ENCODE results near the gene GAS6. TPM values are rescaled to one million over a fixed set of nuclear protein-coding genes. Genes with fewer than 3 reads are reported as not detected.

Gene GAS6
- total and polyA plus RNA-seq, 9 of the 15 experiments (the other 6 are each of a cell fraction or from before 2014, with no cell fraction given), result 0.14 to 9.7 (median 4.7) TPM; not detected in 1

- CTCF ChIA-PET (ENCODE audit: low intra/inter-chr PET ratio), result no interaction called here
- in situ Hi-C loops (cut with MboI) (no loop called here), intact Hi-C loops (cut with micrococcal nuclease) (no loop called here)
- 67% methylated on average over 17 of the region's 23 CpGs for WGBS (ENCODE audit: insufficient coverage, low coverage, missing lambda C conversion rate)
- no peak for ATAC-seq
- H4K20me1 ChIP-seq (replicated peaks; ENCODE audit: control insufficient read depth, insufficient read depth, low read length), result no peaks in the 10 kb centered on the region
- H3K79me2 ChIP-seq (ENCODE audit: control insufficient read depth, insufficient read depth, low read length), result peaks cover 11% of the 10 kb centered on the region; the same call in 2 of the 3 replicates
- H3K9me1 ChIP-seq (ENCODE audit: control insufficient read depth, insufficient read depth, low read length), result no peaks in the 10 kb centered on the region
- BruUV-seq (replicated peaks), result no TSS peak
- FAIRE-seq, result no peak
- no peaks in the 10 kb centered on the region for H3K27me3 ChIP-seq (ENCODE audit: control insufficient read depth in 2 of 2, insufficient read depth in 2 of 2, low read length in 2 of 2)
- no peak overlapping the region for H3K4me2 ChIP-seq (ENCODE audit: insufficient read depth, low read length)
- H3K9ac ChIP-seq (ENCODE audit: insufficient read depth in 1 of 2, low read depth in 2 of 2, low read length in 2 of 2), result peak overlapping the region in 1 of 2 experiments; percentile 76; a peak in 1 of 4 replicates
- H3K4me1 ChIP-seq (replicated peaks in 1 of 2; ENCODE audit: control insufficient read depth in 2 of 2, insufficient read depth in 2 of 2, low read length in 2 of 2), result peaks cover 24 to 51% of the 10 kb centered on the region in 2 experiments
- POLR2A ChIA-PET, result interaction anchor here (0.6 kb wide), 1 partner anchor 10 kb away, joined by 4 read pairs; no protein-coding TSS in a partner anchor
- TF ChIP-seq ATF4 (CRISPR knock-in tag; IDR thresholded peaks at IDR 0.05) (no peak), ZKSCAN1 (IDR thresholded peaks at IDR 0.05; ENCODE audit: low read depth, low read length) (no peak), CCAR2 (IDR thresholded peaks at IDR 0.05; ENCODE audit: low read depth, low read length) (no peak), ZNF780A (CRISPR knock-in tag; IDR thresholded peaks at IDR 0.05) (no peak), MCM2 (IDR thresholded peaks at IDR 0.05; ENCODE audit: low read depth) (no peak), ETS2 (tag; IDR thresholded peaks at IDR 0.05; ENCODE audit: borderline replicate concordance, poor library complexity, severe bottlenecking) (no peak), THAP7 (CRISPR knock-in tag; IDR thresholded peaks at IDR 0.05) (no peak)
- H3K27ac ChIP-seq (ENCODE audit: extremely low read depth, low read depth, low read length), result no peak overlapping the region
- no peak overlapping the region for H3K4me3 ChIP-seq
- H3K36me3 ChIP-seq (ENCODE audit: control insufficient read depth, insufficient read depth, low read length), result no peaks in the 10 kb centered on the region
- H3K9me3 ChIP-seq (replicated peaks; ENCODE audit: control insufficient read depth, insufficient read depth, low read depth, low read length), result no peaks in the 10 kb centered on the region
- no peak overlapping the region for H2AFZ ChIP-seq (ENCODE audit: low read depth, low read length)
- no peak for DNase-seq (ENCODE audit: extremely low read depth in 1 of 4, low spot score in 3 of 4)
Measured at GRCh38 chr13:113851826-113852535, 11.9 kb downstream of the GAS6 start.

Measured in K562 (cell line).